Mucosa of rectum (tissue), 2 donors: ENCODE results near the gene TNS4.

ENCODE experiments used
- H3K27ac ChIP-seq, 2 donors: one replicate each; pipeline ENCODE4 v1.7.0; 2013; ENCODE audit warnings: inconsistent platforms in 2 of 2, low read depth in 2 of 2, low read length in 2 of 2
- H3K27me3 ChIP-seq, 2 donors: one replicate each; pipeline ENCODE4 v1.7.0; 2013; ENCODE audit warnings: low read length in 2 of 2; ENCODE audit not compliant: control insufficient read depth in 2 of 2, insufficient read depth in 2 of 2
- H3K36me3 ChIP-seq, 2 donors: one replicate each; pipeline ENCODE4 v1.7.0; 2013; ENCODE audit warnings: low read length in 2 of 2; ENCODE audit not compliant: control insufficient read depth in 2 of 2, insufficient read depth in 2 of 2
- H3K4me1 ChIP-seq, 2 donors: one replicate each; pipeline ENCODE4 v1.7.0; 2013; ENCODE audit warnings: low read length in 2 of 2, mild to moderate bottlenecking in 1 of 2; ENCODE audit not compliant: control insufficient read depth in 2 of 2, insufficient read depth in 2 of 2
- H3K4me3 ChIP-seq, 2 donors: one replicate each; pipeline ENCODE4 v1.7.0; 2013; ENCODE audit warnings: low read length in 2 of 2
- H3K9ac ChIP-seq, 2 donors: one replicate each; pipeline ENCODE4 v1.7.0; 2013; ENCODE audit warnings: low read length in 2 of 2, low read depth in 1 of 2, mild to moderate bottlenecking in 1 of 2
- H3K9me3 ChIP-seq, 2 donors: one replicate each; pipeline ENCODE4 v1.7.0; 2013; ENCODE audit warnings: low read length in 2 of 2; ENCODE audit not compliant: control insufficient read depth in 2 of 2
- donor health status: healthy.
- donor health status: Normal muscosa, but diverticular disease.

Gene TNS4

DNA sequence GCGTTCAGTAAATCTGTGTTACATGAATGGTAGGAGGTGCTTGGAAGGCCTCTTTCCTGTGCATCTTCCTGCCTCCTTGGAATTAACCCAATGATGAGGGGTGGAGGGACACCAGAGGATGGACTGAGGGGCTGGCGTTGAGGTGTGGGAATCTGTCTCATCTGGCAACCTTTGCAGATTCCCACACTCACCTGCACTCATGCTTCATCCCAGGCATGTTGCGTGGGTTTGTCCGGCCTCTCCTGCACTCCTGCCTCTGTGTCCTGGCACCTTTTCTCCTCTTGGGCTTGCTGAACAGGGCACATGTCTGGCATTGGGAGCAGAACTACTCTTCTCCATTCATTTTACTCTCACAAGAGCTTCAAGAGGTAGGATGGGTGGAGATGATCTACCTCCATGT is 61.3 kb downstream of the TNS4 start:
- Histone ChIP-seq H3K4me1 (peaks cover 14 to 19% of the 10 kb centered on the region in 2 donors), H3K27ac (no peak overlapping the region), H3K27me3 (no peaks in the 10 kb centered on the region), H3K9me3 (no peaks in the 10 kb centered on the region), H3K9ac (no peak overlapping the region), H3K36me3 (no peaks in the 10 kb centered on the region), H3K4me3 (no peak overlapping the region)

GRCh38 chr17:40437095-40437732 is 64.2 kb downstream of the TNS4 start:
- H3K9me3 ChIP-seq = no peaks in the 10 kb centered on the region
- H3K27me3 ChIP-seq = no peaks in the 10 kb centered on the region
- H3K36me3 ChIP-seq = no peaks in the 10 kb centered on the region
- H3K4me1 ChIP-seq = peaks cover 3 to 8% of the 10 kb centered on the region in 2 donors
- no peak overlapping the region for H3K4me3 ChIP-seq
- no peak overlapping the region for H3K9ac ChIP-seq
- no peak overlapping the region for H3K27ac ChIP-seq

DNA sequence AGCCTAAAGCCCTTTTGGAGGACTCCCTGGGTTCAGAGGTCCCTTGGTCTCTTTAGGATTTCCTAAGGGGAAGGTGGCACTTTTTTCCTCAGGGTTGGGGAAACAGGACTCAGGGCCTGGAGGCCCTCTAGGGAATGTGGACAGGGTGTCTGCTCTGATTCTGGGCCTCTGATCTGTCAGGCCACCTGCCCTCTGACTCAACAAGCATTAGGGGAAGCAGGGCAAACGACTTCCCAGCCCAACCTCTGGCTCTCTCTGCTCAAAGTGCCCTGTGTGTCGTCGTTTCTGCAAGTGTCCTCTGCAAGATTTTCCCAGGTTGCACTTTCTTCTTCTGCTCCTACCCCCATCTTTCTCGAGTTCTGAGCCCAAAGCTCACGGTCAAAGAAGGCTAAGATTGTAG is 64.8 kb downstream of the TNS4 start:
- Histone ChIP-seq H3K27me3 (no peaks in the 10 kb centered on the region), H3K9me3 (no peaks in the 10 kb centered on the region), H3K4me1 (peaks cover 3 to 6% of the 10 kb centered on the region in 2 donors), H3K36me3 (no peaks in the 10 kb centered on the region), H3K4me3 (no peak overlapping the region), H3K9ac (no peak overlapping the region), H3K27ac (no peak overlapping the region)

DNA sequence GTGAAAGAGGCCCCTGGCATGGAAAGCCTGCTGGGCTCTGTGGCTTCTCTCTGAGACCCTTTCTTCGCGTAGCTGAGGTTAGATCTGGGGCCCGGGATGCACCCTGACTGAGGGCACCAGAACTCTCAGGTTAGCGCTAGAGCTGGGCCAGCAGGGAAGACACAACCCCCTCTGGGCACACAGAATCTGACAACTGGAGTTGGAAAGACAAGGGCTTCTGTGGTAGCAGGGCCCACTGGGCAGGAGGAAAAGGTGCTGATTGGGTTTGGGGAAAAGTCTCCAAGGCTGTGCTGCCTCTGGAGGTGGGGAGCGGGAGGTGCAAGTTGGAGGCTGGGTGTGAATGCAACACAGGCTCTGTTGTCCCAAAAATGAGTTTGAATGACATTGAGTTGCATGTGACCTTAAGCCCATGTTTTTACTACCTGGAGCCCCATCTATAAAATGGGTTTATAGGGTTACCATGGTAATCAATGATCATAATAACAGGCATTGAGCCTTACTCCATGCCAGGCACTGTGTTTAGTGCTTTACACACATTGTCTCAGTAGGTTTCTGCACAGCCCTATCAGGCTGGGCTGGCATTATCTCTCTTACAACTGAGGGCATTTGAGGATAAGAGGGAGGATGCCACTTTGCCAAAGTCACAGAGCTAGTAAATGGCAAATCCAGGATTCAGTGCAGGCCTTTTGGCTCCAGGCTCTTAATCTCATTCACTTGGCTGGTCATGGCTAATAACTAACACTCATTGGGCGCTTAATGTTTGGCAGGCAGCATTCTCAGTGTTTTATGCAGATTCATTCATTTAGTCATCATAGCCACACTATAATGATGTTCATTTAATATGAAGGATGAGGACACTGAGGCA is 67.6 kb downstream of the TNS4 start:
- Histone ChIP-seq H3K9me3 (no peaks in the 10 kb centered on the region), H3K36me3 (no peaks in the 10 kb centered on the region), H3K4me3 (no peak overlapping the region), H3K4me1 (peaks cover 0 to 6% of the 10 kb centered on the region in 2 donors), H3K27ac (peak overlapping the region; percentile 40 to 67), H3K27me3 (no peaks in the 10 kb centered on the region), H3K9ac (no peak overlapping the region)

DNA sequence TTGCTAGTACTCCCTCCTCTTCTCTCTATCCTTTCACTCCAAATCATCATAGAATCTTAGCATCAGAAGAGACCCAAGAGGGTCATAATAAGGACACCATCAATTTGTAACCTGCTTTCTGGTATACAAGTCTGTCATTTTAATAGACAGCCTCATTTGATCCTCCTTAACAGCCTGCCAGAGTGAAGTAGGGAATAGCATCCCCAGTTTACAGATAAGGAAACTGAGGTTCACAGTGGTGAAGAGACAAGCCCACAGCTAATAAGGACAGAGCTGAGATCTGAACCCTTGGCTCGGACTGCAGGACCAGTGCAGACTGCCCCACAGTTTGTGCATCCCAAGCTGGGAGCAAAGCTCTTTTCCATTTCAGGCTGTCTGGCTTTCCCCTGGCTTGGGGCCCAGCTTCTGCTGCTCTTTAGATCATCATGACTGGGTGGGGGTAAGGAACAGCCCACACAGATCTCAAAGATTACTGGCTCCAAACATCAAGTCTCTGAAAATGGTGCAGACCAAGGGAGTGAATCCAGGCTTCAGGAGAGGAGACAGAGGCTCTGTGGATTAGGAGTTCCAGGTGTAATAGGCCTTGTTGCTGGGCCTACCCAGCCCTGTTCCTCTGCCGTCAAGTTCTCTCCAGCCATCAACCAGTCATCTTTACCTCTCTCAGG is 68.4 kb downstream of the TNS4 start:
- Histone ChIP-seq H3K9me3 (no peaks in the 10 kb centered on the region), H3K27me3 (no peaks in the 10 kb centered on the region), H3K4me1 (peaks cover 0 to 6% of the 10 kb centered on the region in 2 donors), H3K4me3 (no peak overlapping the region), H3K36me3 (no peaks in the 10 kb centered on the region), H3K27ac (peak overlapping the region; percentile 40 to 67), H3K9ac (no peak overlapping the region)

DNA sequence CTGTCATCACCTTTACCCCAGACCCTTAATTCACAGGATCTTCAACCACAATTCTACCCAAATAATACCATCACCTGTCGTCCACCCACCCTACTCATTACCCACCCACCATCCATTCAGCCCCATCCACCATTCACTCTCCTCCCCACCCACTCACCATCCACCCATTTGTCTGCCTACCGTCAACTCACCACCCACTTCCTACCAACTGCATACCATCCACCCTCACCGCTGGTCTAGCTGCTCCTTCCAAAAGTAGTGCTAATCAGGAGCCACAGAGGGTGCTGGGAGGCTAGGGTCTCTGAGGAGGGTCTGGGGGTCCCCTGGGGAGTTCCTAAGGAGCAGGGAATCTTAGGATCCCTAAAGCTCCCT is 70.2 kb downstream of the TNS4 start:
- H3K36me3 ChIP-seq = no peaks in the 10 kb centered on the region
- H3K4me1 ChIP-seq = peaks cover 0 to 6% of the 10 kb centered on the region in 2 donors
- H3K9me3 ChIP-seq = no peaks in the 10 kb centered on the region
- no peaks in the 10 kb centered on the region for H3K27me3 ChIP-seq
- H3K4me3 ChIP-seq = no peak overlapping the region
- H3K9ac ChIP-seq = no peak overlapping the region
- H3K27ac ChIP-seq = no peak overlapping the region

DNA sequence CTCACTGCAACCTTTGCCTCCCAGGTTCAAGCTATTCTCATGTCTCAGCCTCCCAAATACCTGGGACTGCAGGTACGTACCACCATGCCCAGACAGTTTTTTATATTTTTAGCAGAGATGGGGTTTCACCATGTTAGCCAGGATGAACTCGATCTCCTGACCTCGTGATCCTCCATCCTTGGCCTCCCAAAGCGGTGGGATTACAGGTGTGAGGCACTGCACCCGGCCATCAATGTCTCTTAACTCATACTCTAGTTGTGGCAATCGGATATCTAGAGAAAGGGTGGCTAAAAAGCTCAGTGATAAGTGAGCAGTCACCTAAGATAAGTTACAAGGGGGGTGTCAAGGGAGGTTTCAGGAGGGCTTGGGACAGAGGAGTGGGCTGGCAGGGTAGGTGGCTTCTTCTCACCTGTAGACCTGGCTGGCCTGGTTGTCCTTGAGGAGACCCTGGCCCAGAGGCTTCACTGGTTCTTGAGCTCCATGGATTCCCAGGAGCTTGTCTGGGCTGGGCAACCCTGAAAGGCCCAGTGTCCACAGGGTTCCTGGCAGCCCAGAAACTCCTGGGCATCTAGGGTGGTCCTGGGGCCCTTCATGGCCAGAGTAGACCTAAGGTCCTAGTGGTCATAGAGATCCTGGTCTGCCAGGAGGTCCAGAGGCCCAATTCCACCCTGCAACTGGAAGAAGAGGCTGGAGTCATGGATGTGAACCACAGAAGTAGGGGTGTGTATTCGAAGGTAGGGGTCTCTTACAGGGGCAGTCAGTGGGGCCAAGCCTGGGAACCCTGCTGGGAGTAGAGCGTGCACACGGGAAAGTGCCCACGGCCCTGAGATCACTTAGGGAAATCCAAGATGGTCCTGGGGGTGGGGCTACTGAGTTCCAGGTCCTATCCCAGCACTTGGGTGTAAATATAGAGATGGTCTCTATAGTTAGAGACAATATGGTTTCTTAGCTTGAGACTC is 70.9 kb downstream of the TNS4 start:
- no peak overlapping the region for H3K27ac ChIP-seq
- no peaks in the 10 kb centered on the region for H3K9me3 ChIP-seq
- H3K27me3 ChIP-seq = no peaks in the 10 kb centered on the region
- no peak overlapping the region for H3K9ac ChIP-seq
- H3K4me3 ChIP-seq = no peak overlapping the region
- no peaks in the 10 kb centered on the region for H3K36me3 ChIP-seq
- peaks cover 0 to 6% of the 10 kb centered on the region in 2 donors for H3K4me1 ChIP-seq

GRCh38 chr17:40427002-40427491 is 74.4 kb downstream of the TNS4 start:
- H3K36me3 ChIP-seq = no peaks in the 10 kb centered on the region
- no peak overlapping the region for H3K9ac ChIP-seq
- no peaks in the 10 kb centered on the region for H3K27me3 ChIP-seq
- H3K4me3 ChIP-seq = no peak overlapping the region
- no peaks in the 10 kb centered on the region for H3K4me1 ChIP-seq
- H3K27ac ChIP-seq = no peak overlapping the region
- H3K9me3 ChIP-seq = no peaks in the 10 kb centered on the region
